PC-3 (cell line): ENCODE data around the gene CLDN19. TPM values are rescaled to one million over a fixed set of nuclear protein-coding genes. Genes with fewer than 3 reads are reported as not detected.
A peak's percentile ranks its signal among the peaks of the same experiment; 100 is the strongest.

Experiments
- ATAC-seq: fragments of 200-7000 bp; cut with Tn5 transposase; 2 replicates; pipeline ENCODE4 v1.9.1; 2020; ENCODE audit warnings: mild to moderate bottlenecking, moderate library complexity
- BruUV-seq: library from RNA; stranded (reverse); fragments of 400-500 nt; replicated peaks from 2 replicates; lab custom pipeline; 2021; lab: Mats Ljungman, UMichigan
- CTCF ChIA-PET: fragments of 300-600 bp; sonication (Branson Sonifier 250); formaldehyde crosslinking; loops from one replicate; lab custom pipeline; 2022; ENCODE audit warnings: antibody characterized with exemption; lab: Charles Lee
- POLR2A ChIA-PET: fragments of 300-600 bp; sonication (Branson Sonifier 250); formaldehyde crosslinking; loops from one replicate; lab custom pipeline; 2022; ENCODE audit warnings: antibody characterized with exemption; ENCODE audit not compliant: unreplicated experiment; lab: Charles Lee
- DNase-seq: peaks from one replicate; pipeline ENCODE4 v3.0.0-alpha.2; 2015
- H2AFZ ChIP-seq: fragments of 300-600 bp; sonication (generic); 2 replicates; pipeline ENCODE4 v1.6.0; 2016; ENCODE audit warnings: antibody characterized with exemption, low read length
- H3F3A ChIP-seq: fragments of 300-600 bp; sonication (generic); one replicate; pipeline ENCODE4 v1.6.0; 2017; ENCODE audit warnings: antibody characterized with exemption, low read length, control low read depth, mild to moderate bottlenecking; ENCODE audit not compliant: unreplicated experiment
- H3K27ac ChIP-seq: fragments of 300-600 bp; sonication (generic); 2 replicates; pipeline ENCODE4 v1.5.1; 2016; ENCODE audit warnings: mild to moderate bottlenecking, low read length
- H3K27me3 ChIP-seq: fragments of 300-600 bp; sonication (generic); 2 replicates; pipeline ENCODE4 v1.6.1; 2016; ENCODE audit warnings: low read length, mixed read lengths
- H3K36me3 ChIP-seq: fragments of 300-600 bp; sonication (generic); 2 replicates; pipeline ENCODE4 v1.6.1; 2016; ENCODE audit warnings: low read depth, mixed run types, low read length, mixed read lengths
- H3K4me1 ChIP-seq: fragments of 300-600 bp; sonication (generic); 2 replicates; pipeline ENCODE4 v1.5.1; 2016; ENCODE audit warnings: low read length; ENCODE audit not compliant: insufficient read depth
- H3K4me2 ChIP-seq: fragments of 300-600 bp; sonication (generic); 2 replicates; pipeline ENCODE4 v1.6.0; 2016; ENCODE audit warnings: low read length
- H3K4me3 ChIP-seq: fragments of 300-600 bp; sonication (generic); 2 replicates; pipeline ENCODE4 v1.5.1; 2016; ENCODE audit warnings: mild to moderate bottlenecking, low read length, mixed read lengths
- H3K79me2 ChIP-seq: fragments of 300-600 bp; sonication (generic); 2 replicates; pipeline ENCODE4 v1.6.1; 2017; ENCODE audit warnings: low read length, mixed read lengths
- H3K9ac ChIP-seq: fragments of 300-600 bp; sonication (generic); 2 replicates; pipeline ENCODE4 v1.6.0; 2016; ENCODE audit warnings: mild to moderate bottlenecking, low read length
- H3K9me2 ChIP-seq: fragments of 300-600 bp; sonication (generic); replicated peaks from 2 replicates; pipeline ENCODE4 v1.6.1; 2016; ENCODE audit warnings: mixed run types, low read length, mixed read lengths
- H3K9me3 ChIP-seq: fragments of 300-600 bp; sonication (generic); 2 replicates; pipeline ENCODE4 v1.6.1; 2016; ENCODE audit warnings: low read length, mixed read lengths
- H4K20me1 ChIP-seq: fragments of 300-600 bp; sonication (generic); 2 replicates; pipeline ENCODE4 v1.6.1; 2016; ENCODE audit warnings: low read length, mixed read lengths
- CTCF ChIP-seq: fragments of 300-600 bp; sonication (generic); conservative IDR thresholded peaks from 2 replicates; pipeline ENCODE4 v1.5.1; 2017; ENCODE audit warnings: antibody characterized with exemption, low read depth, mild to moderate bottlenecking, low read length
- EZH2 ChIP-seq: fragments of 300-600 bp; sonication (generic); IDR thresholded peaks from one replicate; pipeline ENCODE4 v1.6.1; 2017; ENCODE audit warnings: antibody characterized with exemption, mild to moderate bottlenecking, low read length; ENCODE audit not compliant: unreplicated experiment
- EZH2phosphoT487 ChIP-seq: fragments of 300-600 bp; sonication (generic); IDR thresholded peaks from 2 replicates; pipeline ENCODE4 v1.6.1; 2018; ENCODE audit warnings: mild to moderate bottlenecking, antibody characterized with exemption, low read length, borderline replicate concordance
- intact Hi-C: fragments of 100-400 bp; cut with micrococcal nuclease; formaldehyde crosslinking; loops from 2 replicates; pipeline ENCODE4 v1.9.0; 2023
- total RNA-seq: library from RNA; depleted of rRNA; stranded (reverse); fragments of >200 nt; gene quantifications from 2 replicates; pipeline ENCODE4 v1.2.3, GENCODE V29; 2014

Gene CLDN19
- total RNA-seq, 1 experiment from 2014 or later, result not detected

DNA sequence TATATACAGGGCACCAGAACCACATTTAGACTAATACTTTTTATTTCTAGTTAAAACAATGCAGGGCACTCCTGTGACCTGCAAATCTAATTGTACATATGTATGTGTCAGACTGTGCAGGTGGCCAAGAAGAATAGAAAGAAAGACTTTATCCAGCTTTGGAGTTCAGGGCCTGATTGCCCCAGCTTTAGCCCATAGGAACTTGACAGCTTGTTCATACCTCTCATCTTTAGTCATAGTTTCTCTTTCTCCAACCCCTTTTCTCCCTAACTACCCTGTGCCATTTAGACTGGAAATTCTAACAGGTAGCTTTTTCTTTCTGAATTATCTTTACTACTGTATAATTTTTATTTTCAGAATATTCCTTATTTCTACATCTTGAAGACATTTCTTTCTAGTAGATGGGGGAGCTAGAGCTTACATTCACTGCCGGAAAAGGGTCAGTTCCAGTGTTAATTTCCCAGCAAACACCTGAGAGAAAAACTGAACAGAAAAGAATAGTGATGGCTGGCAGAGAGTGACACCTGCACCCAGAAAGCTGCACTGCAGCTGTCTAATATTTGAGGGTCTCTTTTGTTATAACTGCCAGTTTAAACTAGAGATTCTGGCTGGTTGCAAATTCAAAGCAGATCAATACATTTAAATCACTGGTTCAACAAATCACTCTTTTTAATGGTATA lies 49.4 kb downstream of the CLDN19 start:
- no peak overlapping the region for H3K27ac ChIP-seq
- POLR2A ChIA-PET, result interaction anchor here (0.6 kb wide), 1 partner anchor 1373 kb away, joined by 3 read pairs; no protein-coding TSS in a partner anchor
- no TSS peak for BruUV-seq
- no peak overlapping the region for H2AFZ ChIP-seq
- H3K4me3 ChIP-seq, result no peak overlapping the region
- H3K36me3 ChIP-seq, result peaks cover 77% of the 10 kb centered on the region
- ATAC-seq (peak; percentile 48), DNase-seq (no peak)
- H3K9ac ChIP-seq, result no peak overlapping the region
- no peaks in the 10 kb centered on the region for H3K27me3 ChIP-seq
- no peaks in the 10 kb centered on the region for H3K9me3 ChIP-seq
- H3K4me2 ChIP-seq, result no peak overlapping the region
- peaks cover 100% of the 10 kb centered on the region for H3K79me2 ChIP-seq
- no peaks in the 10 kb centered on the region for H3K9me2 ChIP-seq
- peaks cover 100% of the 10 kb centered on the region for H4K20me1 ChIP-seq
- CTCF ChIA-PET, result no interaction called here
- peaks cover 50% of the 10 kb centered on the region for H3K4me1 ChIP-seq
- intact Hi-C loops, result no loop called here
- TF ChIP-seq EZH2phosphoT487 (no peak), CTCF (peak; percentile 26; the same call in 1 of the 2 replicates)
- H3F3A ChIP-seq, result no peaks in the 10 kb centered on the region

- intact Hi-C loops, result no loop called here
- Histone ChIP-seq H3K27ac (no peak overlapping the region), H3K36me3 (peaks cover 77% of the 10 kb centered on the region), H3K4me2 (no peak overlapping the region), H3K4me1 (peaks cover 58% of the 10 kb centered on the region), H3K9me3 (no peaks in the 10 kb centered on the region), H3K79me2 (peaks cover 100% of the 10 kb centered on the region), H3K9ac (no peak overlapping the region), H3F3A (no peaks in the 10 kb centered on the region), H4K20me1 (peaks cover 100% of the 10 kb centered on the region), H2AFZ (no peak overlapping the region), H3K9me2 (no peaks in the 10 kb centered on the region), H3K4me3 (no peak overlapping the region), H3K27me3 (no peaks in the 10 kb centered on the region)
- ChIA-PET POLR2A (interaction anchor here (0.5 to 0.6 kb wide), 2 partner anchors 22 to 1372 kb away, joined by 3 to 4 read pairs; no protein-coding TSS in a partner anchor), CTCF (no interaction called here)
- no TSS peak for BruUV-seq
- TF ChIP-seq EZH2 (no peak), EZH2phosphoT487 (no peak), CTCF (no peak)
- DNase-seq, result no peak
- ATAC-seq, result no peak
Measured at GRCh38 chr1:42689912-42690311, 50.1 kb downstream of the CLDN19 start.

- intact Hi-C loops, result no loop called here
- Histone ChIP-seq H3K27ac (no peak overlapping the region), H3F3A (no peaks in the 10 kb centered on the region), H3K9me2 (no peaks in the 10 kb centered on the region), H3K4me2 (peak overlapping the region; percentile 92), H3K4me1 (peaks cover 51% of the 10 kb centered on the region), H3K27me3 (no peaks in the 10 kb centered on the region), H3K9me3 (no peaks in the 10 kb centered on the region), H2AFZ (no peak overlapping the region), H3K9ac (no peak overlapping the region), H3K36me3 (peaks cover 61% of the 10 kb centered on the region), H3K4me3 (peak overlapping the region; percentile 71), H4K20me1 (peaks cover 82% of the 10 kb centered on the region), H3K79me2 (peaks cover 91% of the 10 kb centered on the region)
- ChIA-PET CTCF (no interaction called here), POLR2A (no interaction called here)
- BruUV-seq, result no TSS peak
- no peak for TF ChIP-seq EZH2phosphoT487
- no peak for TF ChIP-seq CTCF
- TF ChIP-seq EZH2, result no peak
- DNase-seq, result no peak
- no peak for ATAC-seq
Measured at GRCh38 chr1:42686418-42686817, 53.6 kb downstream of the CLDN19 start.
